HG02938 (cell line): Measurements from ENCODE around the gene RHOXF2.
"Not testable (repeated sequence)": the region's sequence is repeated elsewhere in the genome, so short reads cannot be mapped to it uniquely, and the experiment has no call there.

Experiments used
- ATAC-seq: cut with Tn5 transposase; IDR thresholded peaks from one replicate; pipeline ENCODE4 v1.9.1; 2021; ENCODE audit warnings: mild to moderate bottlenecking, moderate library complexity; ENCODE audit not compliant: unreplicated experiment

The RHOXF2 gene

DNA sequence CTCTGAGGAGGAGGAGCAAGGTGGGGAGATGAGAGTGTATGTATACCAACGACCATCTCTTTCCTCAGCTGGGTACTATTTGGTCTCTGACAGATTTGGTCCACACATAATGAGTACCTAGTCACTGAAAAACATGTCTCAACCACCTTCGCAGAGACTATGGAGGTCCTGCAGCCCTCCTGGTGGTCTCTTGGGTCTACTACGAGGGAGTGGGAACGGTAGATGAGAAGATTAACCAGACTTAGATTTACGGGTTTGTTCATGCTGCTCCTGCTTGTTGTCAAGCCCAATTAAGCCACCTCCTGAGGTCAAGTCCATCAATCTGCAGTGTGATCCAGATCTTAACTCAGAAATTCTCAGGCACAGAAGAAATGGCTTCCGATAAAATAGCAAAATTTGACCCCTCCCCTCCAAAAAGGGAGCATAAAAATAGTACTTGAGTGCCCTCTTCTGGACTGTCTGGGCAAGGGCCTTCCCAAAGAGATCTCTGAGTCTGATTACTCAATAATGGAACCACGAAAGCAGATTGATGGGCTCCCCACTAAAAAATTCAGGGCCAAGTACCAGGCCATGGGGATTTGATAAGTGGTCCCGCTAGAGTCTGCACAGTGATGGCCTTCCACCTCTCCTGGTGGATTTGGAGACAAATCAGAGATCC lies 38.3 kb downstream of the RHOXF2 start:
- not testable (repeated sequence) for ATAC-seq

DNA sequence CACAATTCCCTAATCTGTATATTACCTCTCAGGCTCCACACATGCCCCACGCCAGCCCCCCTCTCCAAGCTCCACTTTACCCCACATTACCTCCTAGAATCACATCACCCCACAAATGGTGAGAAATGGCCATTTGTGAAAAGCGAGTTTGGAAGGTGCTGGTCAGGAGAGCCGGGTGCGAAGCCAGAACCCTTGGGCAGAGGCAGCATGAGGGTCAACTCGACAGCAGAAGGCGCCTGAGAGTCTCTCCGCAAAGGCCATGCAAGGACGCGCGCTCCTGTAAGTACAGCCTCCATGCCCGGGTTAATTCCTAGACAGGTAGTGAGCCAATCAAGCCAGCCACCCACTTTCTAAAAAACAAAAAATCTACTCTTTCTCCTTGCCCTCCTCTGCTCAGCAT lies 42.4 kb downstream of the RHOXF2 start:
- ATAC-seq = no peak

DNA sequence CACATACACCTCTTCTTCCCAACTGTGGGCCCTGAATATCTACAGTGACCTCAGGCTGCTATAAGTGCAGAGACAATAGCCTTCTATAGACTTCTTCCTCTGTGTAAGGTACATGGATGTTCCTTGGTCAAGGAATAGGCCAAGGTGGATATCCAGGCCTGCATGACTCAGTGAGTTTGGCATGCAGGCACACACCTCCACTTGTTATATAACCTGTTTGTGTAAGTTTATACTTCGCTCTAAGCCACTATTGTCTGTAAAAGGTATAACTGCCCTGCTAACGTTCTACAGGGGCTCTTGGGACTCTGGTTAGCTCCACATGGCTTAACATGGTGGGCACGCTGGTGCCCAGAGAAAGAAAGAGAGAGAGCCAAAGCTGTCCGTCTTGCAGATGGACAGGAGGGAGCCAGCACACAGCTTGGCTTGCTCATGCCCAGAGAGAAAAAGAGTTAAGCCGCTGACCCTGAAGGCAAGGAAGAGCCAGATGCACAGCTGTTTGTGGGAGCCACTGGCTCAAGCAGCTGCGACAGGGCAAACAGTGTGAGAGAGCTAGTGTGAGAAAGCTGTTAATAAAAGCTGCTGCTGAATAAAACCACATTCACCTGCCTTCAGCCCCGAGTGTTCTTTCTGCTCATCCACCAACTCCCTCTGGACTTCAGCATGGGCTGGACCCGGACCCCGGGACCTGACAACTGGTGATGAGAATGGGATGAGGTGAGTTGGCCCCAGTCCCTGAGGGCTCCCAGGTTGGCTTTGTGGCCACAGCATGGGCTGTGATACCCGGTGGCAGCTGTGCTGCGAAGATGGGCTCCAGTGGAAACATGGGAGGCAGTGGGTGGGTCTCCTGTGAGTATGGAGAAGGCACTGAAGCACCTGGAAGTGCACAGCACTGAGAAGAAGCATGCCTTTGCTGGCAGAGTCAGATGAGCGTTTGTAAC lies 47.7 kb downstream of the RHOXF2 start:
- ATAC-seq = no peak

DNA sequence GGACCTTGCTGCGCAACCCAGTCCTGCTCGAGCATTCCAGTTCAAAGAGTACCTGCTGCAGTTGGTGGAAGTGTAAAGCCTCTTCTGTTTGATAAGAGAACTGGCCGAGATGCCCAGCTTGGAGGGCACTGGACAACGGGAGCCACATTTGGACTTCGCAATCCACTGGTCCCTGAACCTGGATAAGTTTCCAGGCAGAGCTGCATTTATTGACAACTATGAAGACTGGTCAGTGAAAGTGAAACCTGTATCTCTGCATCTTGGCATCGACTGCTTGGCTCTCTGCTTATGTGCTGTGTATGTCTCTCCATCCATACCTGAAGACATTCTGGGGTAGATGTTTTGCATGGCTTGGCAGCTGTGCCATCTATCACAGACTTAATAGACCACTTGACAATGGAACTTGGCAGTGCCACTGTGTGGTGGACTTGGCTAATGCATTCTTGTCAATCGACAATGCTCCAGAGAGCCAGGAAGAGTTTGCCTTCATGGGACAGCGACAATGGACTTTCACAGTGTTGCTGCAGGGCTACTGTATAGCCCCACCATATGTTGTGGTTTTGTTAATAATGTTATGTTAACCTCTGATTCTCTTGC lies 48.7 kb downstream of the RHOXF2 start:
- ATAC-seq = no peak

DNA sequence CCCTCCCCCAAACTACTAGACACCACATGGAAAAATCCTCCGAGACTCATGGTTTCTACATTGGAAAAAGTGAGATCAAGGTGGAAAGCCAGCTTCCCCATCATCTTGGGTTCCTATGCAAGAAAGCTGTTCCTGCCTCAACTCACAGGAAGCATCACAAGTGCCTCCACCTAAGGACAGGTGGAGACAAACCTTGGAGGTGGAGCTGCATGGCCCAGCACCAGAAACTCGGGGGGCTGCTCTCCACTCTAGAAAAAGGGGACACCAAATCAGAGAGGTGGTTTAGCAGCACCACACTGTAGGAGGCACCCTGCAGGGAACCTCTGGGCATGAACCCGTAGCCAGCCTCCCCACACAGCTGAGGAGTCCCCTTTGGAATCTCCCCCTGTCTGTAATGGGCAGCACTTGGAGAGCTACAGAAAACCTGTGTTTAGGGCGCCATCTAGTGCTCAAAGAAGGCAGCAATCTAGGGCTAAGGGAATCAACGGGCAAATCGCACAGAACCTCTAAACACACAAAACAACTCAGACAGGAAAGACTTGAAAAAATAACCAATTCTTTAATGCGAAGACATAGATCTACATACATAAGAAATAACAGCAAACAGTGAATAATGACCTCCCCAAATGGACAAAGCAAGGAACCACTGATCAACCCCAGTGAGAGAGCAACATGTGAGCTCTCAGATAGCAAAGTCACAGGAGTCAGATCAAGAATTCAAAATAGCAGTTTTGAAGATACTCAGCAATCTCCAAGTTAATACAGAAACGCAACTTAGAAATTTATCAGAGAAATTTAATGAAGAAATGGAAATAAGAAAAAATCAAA lies 55.2 kb downstream of the RHOXF2 start:
- peak; percentile 68 for ATAC-seq
